GM13977 (cell line): ENCODE measurements around the gene CHD5.

Experiments used
- DNase-seq: peaks from one replicate; pipeline ENCODE4 v3.0.0; 2012; ENCODE audit warnings: low spot score
- in situ Hi-C: fragments of 300-500 bp; cut with MboI; formaldehyde crosslinking; loops from one replicate; pipeline ENCODE4 v1.12.0; 2022; ENCODE audit warnings: low sequenced_read_pairs, low pct_unique_long_range_greater_than_20kb, mixed read lengths, inconsistent platforms; ENCODE audit not compliant: unreplicated experiment
- TF ChIP-seq, protein P1 (sequence below): IDR thresholded peaks from 2 replicates; pipeline ENCODE4 v1.5.1; 2012; ENCODE audit warnings: mild to moderate bottlenecking, control low read depth; ENCODE audit not compliant: insufficient read depth; ENCODE audit errors: extremely low read depth, missing control alignments

CHD5 gene

DNA sequence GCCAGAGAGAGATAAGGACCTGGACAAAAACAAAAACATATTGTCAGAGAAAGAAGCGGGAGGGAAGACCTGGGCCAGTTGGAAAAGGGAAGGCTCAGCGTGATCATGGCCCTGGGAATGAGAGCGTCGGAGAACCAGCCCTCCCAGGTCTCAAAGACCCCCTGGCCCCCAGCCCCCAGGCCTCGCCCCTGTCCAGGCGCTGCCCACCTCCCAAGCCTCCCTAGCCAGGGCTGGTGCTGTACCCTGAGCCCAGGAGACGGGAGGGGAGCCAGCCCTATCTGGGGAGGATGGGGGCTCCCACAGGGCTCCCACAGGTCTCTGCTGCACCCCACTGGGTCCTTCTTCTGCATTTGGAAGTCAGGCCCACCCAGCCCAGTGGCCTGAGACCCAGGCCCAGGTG, 15.1 kb downstream of the CHD5 start:
- in situ Hi-C loops: no loop called here
- TF ChIP-seq, protein P1, sequence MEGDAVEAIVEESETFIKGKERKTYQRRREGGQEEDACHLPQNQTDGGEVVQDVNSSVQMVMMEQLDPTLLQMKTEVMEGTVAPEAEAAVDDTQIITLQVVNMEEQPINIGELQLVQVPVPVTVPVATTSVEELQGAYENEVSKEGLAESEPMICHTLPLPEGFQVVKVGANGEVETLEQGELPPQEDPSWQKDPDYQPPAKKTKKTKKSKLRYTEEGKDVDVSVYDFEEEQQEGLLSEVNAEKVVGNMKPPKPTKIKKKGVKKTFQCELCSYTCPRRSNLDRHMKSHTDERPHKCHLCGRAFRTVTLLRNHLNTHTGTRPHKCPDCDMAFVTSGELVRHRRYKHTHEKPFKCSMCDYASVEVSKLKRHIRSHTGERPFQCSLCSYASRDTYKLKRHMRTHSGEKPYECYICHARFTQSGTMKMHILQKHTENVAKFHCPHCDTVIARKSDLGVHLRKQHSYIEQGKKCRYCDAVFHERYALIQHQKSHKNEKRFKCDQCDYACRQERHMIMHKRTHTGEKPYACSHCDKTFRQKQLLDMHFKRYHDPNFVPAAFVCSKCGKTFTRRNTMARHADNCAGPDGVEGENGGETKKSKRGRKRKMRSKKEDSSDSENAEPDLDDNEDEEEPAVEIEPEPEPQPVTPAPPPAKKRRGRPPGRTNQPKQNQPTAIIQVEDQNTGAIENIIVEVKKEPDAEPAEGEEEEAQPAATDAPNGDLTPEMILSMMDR: no peak
- no peak for DNase-seq

DNA sequence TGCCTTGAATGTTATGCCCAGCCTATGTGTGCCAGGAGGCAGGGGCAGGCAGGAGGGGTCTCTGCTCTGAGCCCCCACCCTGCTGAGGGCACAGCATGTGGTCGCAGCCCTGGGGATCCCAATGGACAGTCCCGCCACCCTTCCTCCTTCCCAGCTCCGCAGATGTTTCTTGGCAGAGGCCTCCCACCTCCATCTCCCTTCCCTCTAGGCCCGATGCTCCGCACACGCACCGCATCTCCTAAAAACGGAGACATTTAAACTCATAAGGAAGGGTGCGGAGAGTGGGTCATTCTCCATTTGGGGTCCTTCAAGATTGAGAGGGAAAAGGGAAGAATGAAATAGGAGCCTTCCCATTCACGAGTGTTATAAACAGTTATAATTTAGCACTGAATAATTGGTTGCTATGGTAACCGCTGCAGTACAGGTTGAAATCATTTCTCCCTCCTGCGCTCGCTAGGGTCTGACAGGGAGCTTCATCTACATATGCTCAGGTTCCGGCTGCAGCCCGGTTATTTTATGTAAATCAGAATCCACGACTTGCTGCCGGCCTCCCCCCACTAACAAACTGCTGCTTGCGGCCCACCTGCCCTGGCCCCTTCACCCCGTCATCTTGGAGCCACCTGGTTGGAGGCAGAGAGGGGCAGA, 16.0 kb downstream of the CHD5 start:
- DNase-seq: no peak
- in situ Hi-C loops: no loop called here
- TF ChIP-seq, protein P1: no peak

DNA sequence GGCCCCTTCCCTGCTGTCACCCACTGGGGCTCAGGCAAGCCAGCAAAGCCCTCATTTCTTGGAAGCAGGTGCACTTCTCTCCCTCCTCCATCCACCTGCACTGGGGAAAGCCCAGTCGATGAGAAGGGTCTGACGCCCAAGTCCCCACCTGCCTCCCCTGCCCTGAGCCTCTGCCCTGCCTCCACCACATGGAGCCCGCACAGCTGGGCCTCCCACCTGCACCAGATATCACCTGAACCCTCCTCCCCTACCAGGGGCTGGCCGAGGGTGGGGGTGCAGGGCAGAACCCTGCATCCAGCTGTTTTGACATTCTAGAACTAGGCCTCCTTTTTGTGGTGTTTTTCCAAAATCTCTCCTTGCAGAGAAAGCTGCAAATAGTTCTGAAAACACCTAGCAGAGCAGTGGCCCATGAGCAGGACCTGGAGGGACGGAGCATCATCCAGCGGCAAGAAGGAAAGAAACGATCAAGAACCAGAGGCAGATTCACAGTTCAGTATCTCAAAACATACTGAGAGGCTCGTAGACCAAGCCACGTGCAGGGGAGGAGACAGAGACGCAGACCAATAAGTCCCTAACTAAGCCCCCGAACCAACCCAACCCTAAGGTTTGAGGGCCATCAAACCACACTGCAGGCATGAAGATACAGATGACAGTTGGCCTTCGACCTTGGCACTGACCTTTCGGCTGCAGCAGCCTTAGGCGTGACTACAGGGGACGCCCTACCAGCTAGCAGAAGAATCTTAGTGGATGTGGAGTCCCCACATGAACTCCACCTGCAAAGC, 16.7 kb downstream of the CHD5 start:
- TF ChIP-seq, protein P1: no peak
- no peak for DNase-seq
- in situ Hi-C loops: no loop called here

GRCh38 chr1:6162773-6163172, 17.3 kb downstream of the CHD5 start:
- DNase-seq: no peak
- in situ Hi-C loops: no loop called here
- TF ChIP-seq, protein P1: no peak

- in situ Hi-C loops: no loop called here
- TF ChIP-seq, protein P1: no peak
Observed at GRCh38 chr1:6162341-6162740, 17.8 kb downstream of the CHD5 start.

DNA sequence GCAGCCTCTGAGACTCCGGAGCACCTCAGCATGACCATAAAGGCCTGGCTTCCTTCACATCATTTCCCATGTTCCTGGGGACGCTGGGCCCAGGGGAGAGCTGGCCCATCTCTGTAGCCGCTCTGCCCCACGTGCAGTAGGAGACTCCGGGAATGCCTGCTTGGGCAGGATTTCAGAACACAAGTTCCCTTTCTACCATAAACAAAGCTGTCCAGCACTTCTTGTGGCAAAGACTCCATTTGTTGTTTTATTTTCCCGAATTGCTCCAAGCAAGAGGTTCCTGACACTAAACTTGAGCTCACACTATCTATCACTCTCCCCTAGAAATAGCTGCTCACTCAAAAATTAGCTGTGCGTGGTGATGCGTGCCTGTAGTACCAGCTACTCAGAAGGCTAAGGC, 21.9 kb downstream of the CHD5 start:
- TF ChIP-seq, protein P1: no peak
- no peak for DNase-seq
- in situ Hi-C loops: no loop called here

More at GRCh38 chr1:6162341-6162740, 17.8 kb downstream of the CHD5 start:
- DNase-seq: no peak
